ENCODE results near the gene ATRIP.

ATRIP gene

GRCh38 chr3:48445277-48445882, 1.2 kb upstream of the ATRIP start:
- DNase-seq (no peak), ATAC-seq (ENCODE audit: insufficient read depth, low read depth) (no peak)
- peak overlapping the region; percentile 48 to 89; a peak in 3 of 4 replicates for H3K4me3 ChIP-seq (ENCODE audit: low read depth in 1 of 2, low read length in 2 of 2)
- peaks cover 52% of the 10 kb centered on the region for H3K4me1 ChIP-seq (ENCODE audit: insufficient read depth, low read length)
- peaks cover 12% of the 10 kb centered on the region for H4K20me1 ChIP-seq (ENCODE audit: insufficient read depth, low read length)
- peaks cover 23% of the 10 kb centered on the region for H3K36me3 ChIP-seq (ENCODE audit: insufficient read depth, low read length)
- peak overlapping the region; percentile 85 for H3K9ac ChIP-seq (ENCODE audit: low read depth, low read length)
- no peak overlapping the region for H3K27ac ChIP-seq (ENCODE audit: low read length)
- H3K79me2 ChIP-seq (ENCODE audit: insufficient read depth, low read length): peaks cover 51% of the 10 kb centered on the region
- no peaks in the 10 kb centered on the region for H3K27me3 ChIP-seq (ENCODE audit: insufficient read depth, low read length, poor library complexity)
- peak overlapping the region; percentile 92; the same call in 1 of the 2 replicates for H2AFZ ChIP-seq (ENCODE audit: low read depth, low read length)
- no peak for TF ChIP-seq CTCF (IDR thresholded peaks at IDR 0.05; ENCODE audit: borderline replicate concordance, extremely low read depth, low read length, poor library complexity, severe bottlenecking)
- TF ChIP-seq EZH2 (IDR thresholded peaks at IDR 0.05; ENCODE audit: borderline replicate concordance, low read depth, low read length, severe bottlenecking): no peak
- no peaks in the 10 kb centered on the region for H3K9me3 ChIP-seq (ENCODE audit: insufficient read depth, low read length, severe bottlenecking)
- H3K4me2 ChIP-seq (ENCODE audit: insufficient read depth, low read length): peak overlapping the region; percentile 83

GRCh38 chr3:48446043-48446424, 503 bp upstream of the ATRIP start:
- Histone ChIP-seq H3K9ac (ENCODE audit: low read depth, low read length) (peak overlapping the region; percentile 85), H3K27me3 (ENCODE audit: insufficient read depth, low read length, poor library complexity) (no peaks in the 10 kb centered on the region), H3K27ac (ENCODE audit: low read length) (peak overlapping the region; percentile 72), H3K4me3 (ENCODE audit: low read depth in 1 of 2, low read length in 2 of 2) (peak overlapping the region; percentile 48 to 89; a peak in 3 of 4 replicates), H3K9me3 (ENCODE audit: insufficient read depth, low read length, severe bottlenecking) (no peaks in the 10 kb centered on the region), H3K4me1 (ENCODE audit: insufficient read depth, low read length) (peaks cover 48% of the 10 kb centered on the region), H4K20me1 (ENCODE audit: insufficient read depth, low read length) (peaks cover 12% of the 10 kb centered on the region), H2AFZ (ENCODE audit: low read depth, low read length) (peak overlapping the region; percentile 92), H3K36me3 (ENCODE audit: insufficient read depth, low read length) (peaks cover 24% of the 10 kb centered on the region), H3K4me2 (ENCODE audit: insufficient read depth, low read length) (peak overlapping the region; percentile 83), H3K79me2 (ENCODE audit: insufficient read depth, low read length) (peaks cover 44% of the 10 kb centered on the region)
- DNase-seq: no peak
- TF ChIP-seq EZH2 (IDR thresholded peaks at IDR 0.05; ENCODE audit: borderline replicate concordance, low read depth, low read length, severe bottlenecking): no peak
- no peak for TF ChIP-seq CTCF (IDR thresholded peaks at IDR 0.05; ENCODE audit: borderline replicate concordance, extremely low read depth, low read length, poor library complexity, severe bottlenecking)
- ATAC-seq (ENCODE audit: insufficient read depth, low read depth): peak; percentile 7; the same call in 2 of the 3 replicates

GRCh38 chr3:48451270-48451669, 4.7 kb downstream of the ATRIP start:
- Histone ChIP-seq H3K4me3 (ENCODE audit: low read depth in 1 of 2, low read length in 2 of 2) (no peak overlapping the region), H3K27ac (ENCODE audit: low read length) (no peak overlapping the region), H4K20me1 (ENCODE audit: insufficient read depth, low read length) (no peaks in the 10 kb centered on the region), H2AFZ (ENCODE audit: low read depth, low read length) (no peak overlapping the region), H3K79me2 (ENCODE audit: insufficient read depth, low read length) (peaks cover 22% of the 10 kb centered on the region), H3K9me3 (ENCODE audit: insufficient read depth, low read length, severe bottlenecking) (no peaks in the 10 kb centered on the region), H3K27me3 (ENCODE audit: insufficient read depth, low read length, poor library complexity) (no peaks in the 10 kb centered on the region), H3K36me3 (ENCODE audit: insufficient read depth, low read length) (peaks cover 38% of the 10 kb centered on the region), H3K4me1 (ENCODE audit: insufficient read depth, low read length) (peaks cover 20% of the 10 kb centered on the region), H3K4me2 (ENCODE audit: insufficient read depth, low read length) (no peak overlapping the region), H3K9ac (ENCODE audit: low read depth, low read length) (no peak overlapping the region)
- ATAC-seq (ENCODE audit: insufficient read depth, low read depth): no peak
- TF ChIP-seq EZH2 (IDR thresholded peaks at IDR 0.05; ENCODE audit: borderline replicate concordance, low read depth, low read length, severe bottlenecking) (no peak), CTCF (IDR thresholded peaks at IDR 0.05; ENCODE audit: borderline replicate concordance, extremely low read depth, low read length, poor library complexity, severe bottlenecking) (no peak)
- no peak for DNase-seq

Measured in DND-41 (cell line).